Transverse colon (tissue), 3 donors: ENCODE data around the gene LMOD2.

Source experiments
- CTCF ChIP-seq, 5 experiments: fragments of 200-600 bp in 3 of 5; fragments of 450-650 bp in 2 of 5; sonication (generic) in 3 of 5; IDR thresholded peaks; 1 replicate in 2 of 5; 2 replicates in 3 of 5; pipeline ENCODE4 v1.5.1; 2016 to 2017; ENCODE audit warnings: antibody characterized with exemption in 5 of 5, inconsistent platforms in 3 of 5, mild to moderate bottlenecking in 2 of 5, moderate library complexity in 1 of 5
- EP300 ChIP-seq: sonication (generic); formaldehyde crosslinking; IDR thresholded peaks from one replicate; pipeline ENCODE4 v1.6.1; 2017; ENCODE audit warnings: antibody characterized with exemption, low read depth

GRCh38 chr7:123687161-123687560 is 31.5 kb downstream of the LMOD2 start:
- TF ChIP-seq CTCF (IDR thresholded peaks at IDR 0.05) (no peak), EP300 (no peak)
